ENCODE data around the gene PSMC4.
"Not testable (repeated sequence)": the region's sequence is repeated elsewhere in the genome, so short reads cannot be mapped to it uniquely, and the experiment has no call there.

Gene PSMC4

GRCh38 chr19:39949026-39949747 lies 21.8 kb upstream of the PSMC4 start:
- DNase-seq = no peak

GRCh38 chr19:39951065-39951650 lies 19.8 kb upstream of the PSMC4 start:
- DNase-seq = no peak

GRCh38 chr19:39951686-39952085 lies 19.3 kb upstream of the PSMC4 start:
- DNase-seq = peak; percentile 48

- no peak for DNase-seq
Measured at GRCh38 chr19:39953915-39954314, 17.1 kb upstream of the PSMC4 start.

GRCh38 chr19:39957886-39958285 lies 13.1 kb upstream of the PSMC4 start:
- DNase-seq = not testable (repeated sequence)

- not testable (repeated sequence) for DNase-seq
Measured at GRCh38 chr19:39958942-39959341, 12.0 kb upstream of the PSMC4 start.

GRCh38 chr19:39959407-39959806 lies 11.6 kb upstream of the PSMC4 start:
- not testable (repeated sequence) for DNase-seq

GRCh38 chr19:39963898-39964297 lies 7.1 kb upstream of the PSMC4 start:
- DNase-seq = no peak

- no peak for DNase-seq
Measured at GRCh38 chr19:39966617-39967016, 4.3 kb upstream of the PSMC4 start.

- DNase-seq = no peak
Measured at GRCh38 chr19:39967561-39967960, 3.4 kb upstream of the PSMC4 start.

GRCh38 chr19:39968789-39969188 lies 2.2 kb upstream of the PSMC4 start:
- DNase-seq = no peak

- DNase-seq = no peak
Measured at GRCh38 chr19:39969266-39969665, 1.7 kb upstream of the PSMC4 start.

GRCh38 chr19:39969681-39970424 lies 1.1 kb upstream of the PSMC4 start:
- DNase-seq = no peak

GRCh38 chr19:39970425-39970674 lies 615 bp upstream of the PSMC4 start:
- DNase-seq = no peak

- no peak for DNase-seq
Measured at GRCh38 chr19:39971380-39972035, 543 bp downstream of the PSMC4 start.

GRCh38 chr19:39974377-39975155 lies 3.6 kb downstream of the PSMC4 start:
- no peak for DNase-seq

GRCh38 chr19:39982883-39983282 lies 11.9 kb downstream of the PSMC4 start:
- DNase-seq = no peak

- DNase-seq = no peak
Measured at GRCh38 chr19:39983695-39984300, 12.8 kb downstream of the PSMC4 start.

GRCh38 chr19:39986643-39987042 lies 15.7 kb downstream of the PSMC4 start:
- DNase-seq = no peak

- DNase-seq = no peak
Measured at GRCh38 chr19:39987167-39987566, 16.2 kb downstream of the PSMC4 start.

GRCh38 chr19:39987596-39987995 lies 16.6 kb downstream of the PSMC4 start:
- DNase-seq = no peak

GRCh38 chr19:39993605-39994004 lies 22.6 kb downstream of the PSMC4 start:
- no peak for DNase-seq

- DNase-seq = no peak
Measured at GRCh38 chr19:39994361-39994760, 23.4 kb downstream of the PSMC4 start.

All from EL (cell line).